DND-41 (cell line): ENCODE results near the gene ZNF207.

Source experiments
- CTCF ChIP-seq: IDR thresholded peaks from 2 replicates; pipeline ENCODE4 v1.5.1; 2012; ENCODE audit warnings: borderline replicate concordance, low read length, moderate library complexity, mild to moderate bottlenecking; ENCODE audit not compliant: poor library complexity, severe bottlenecking; ENCODE audit errors: extremely low read depth
- EZH2 ChIP-seq: IDR thresholded peaks from 3 replicates; pipeline ENCODE4 v1.6.1; 2012; ENCODE audit warnings: borderline replicate concordance, low read depth, mild to moderate bottlenecking, moderate library complexity, low read length, inconsistent platforms; ENCODE audit not compliant: severe bottlenecking

DNA sequence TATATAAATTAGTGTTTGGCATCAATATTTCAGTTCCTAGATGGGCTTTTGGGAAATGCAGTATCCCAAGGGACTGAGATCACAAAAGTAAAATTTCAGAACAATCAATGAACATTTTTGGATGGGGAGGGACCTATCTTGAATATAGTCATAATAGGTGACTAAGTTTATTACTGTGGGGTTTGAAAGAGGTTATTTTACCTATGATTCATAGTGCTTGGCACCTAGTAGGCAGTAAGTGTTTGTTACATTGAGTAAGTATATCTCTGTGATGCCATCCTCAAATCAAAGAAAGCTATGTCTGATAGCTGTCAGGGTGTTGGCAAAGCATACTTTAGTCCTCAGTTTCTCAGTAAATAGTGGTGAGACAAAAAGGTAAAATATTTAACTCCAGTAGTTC, 36.9 kb downstream of the ZNF207 start:
- TF ChIP-seq CTCF = no peak
- TF ChIP-seq EZH2 = no peak
